ENCODE results near the gene AXL.

DNA sequence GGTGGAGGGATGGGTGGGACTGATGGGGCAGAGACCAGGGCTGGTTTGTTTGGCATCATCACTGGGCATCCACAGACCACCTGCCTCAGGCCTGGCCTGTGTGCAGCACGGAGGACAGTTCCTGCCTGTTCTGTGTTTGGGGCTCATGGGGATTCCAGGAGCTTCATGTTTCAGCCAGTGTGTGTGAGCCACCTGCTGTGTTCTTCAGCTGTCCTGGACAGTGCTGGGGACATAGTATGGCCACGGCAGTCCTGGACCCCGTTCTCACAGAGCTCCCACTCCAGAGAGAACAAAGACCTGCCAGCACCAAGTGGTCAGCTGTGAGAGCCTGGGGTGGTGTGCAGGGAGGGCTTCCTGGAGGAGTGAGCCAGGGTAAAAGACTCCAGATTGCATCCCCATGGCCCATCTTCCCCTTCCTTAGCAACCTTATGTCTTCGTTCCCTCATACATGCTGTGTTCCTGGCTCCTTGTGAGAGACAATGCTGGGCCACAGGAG, 89.0 kb downstream of the AXL start:
- TF ChIP-seq, protein P1, sequence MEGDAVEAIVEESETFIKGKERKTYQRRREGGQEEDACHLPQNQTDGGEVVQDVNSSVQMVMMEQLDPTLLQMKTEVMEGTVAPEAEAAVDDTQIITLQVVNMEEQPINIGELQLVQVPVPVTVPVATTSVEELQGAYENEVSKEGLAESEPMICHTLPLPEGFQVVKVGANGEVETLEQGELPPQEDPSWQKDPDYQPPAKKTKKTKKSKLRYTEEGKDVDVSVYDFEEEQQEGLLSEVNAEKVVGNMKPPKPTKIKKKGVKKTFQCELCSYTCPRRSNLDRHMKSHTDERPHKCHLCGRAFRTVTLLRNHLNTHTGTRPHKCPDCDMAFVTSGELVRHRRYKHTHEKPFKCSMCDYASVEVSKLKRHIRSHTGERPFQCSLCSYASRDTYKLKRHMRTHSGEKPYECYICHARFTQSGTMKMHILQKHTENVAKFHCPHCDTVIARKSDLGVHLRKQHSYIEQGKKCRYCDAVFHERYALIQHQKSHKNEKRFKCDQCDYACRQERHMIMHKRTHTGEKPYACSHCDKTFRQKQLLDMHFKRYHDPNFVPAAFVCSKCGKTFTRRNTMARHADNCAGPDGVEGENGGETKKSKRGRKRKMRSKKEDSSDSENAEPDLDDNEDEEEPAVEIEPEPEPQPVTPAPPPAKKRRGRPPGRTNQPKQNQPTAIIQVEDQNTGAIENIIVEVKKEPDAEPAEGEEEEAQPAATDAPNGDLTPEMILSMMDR (IDR thresholded peaks at IDR 0.05), result no peak
- TF ChIP-seq POLR2A (IDR thresholded peaks at IDR 0.05), result no peak

All from Peyer's patch (tissue), 4 donors.